Naive thymus-derived CD8-positive, alpha-beta T cell (primary cell): ENCODE data around the gene C19orf38. TPM values are rescaled to one million over a fixed set of nuclear protein-coding genes. Genes with fewer than 3 reads are reported as not detected.

Experiments used
- ATAC-seq, 2 donors: fragments of 150-1000 bp; cut with Tn5 transposase in 1 of 2; sonication (Bioruptor Pico), chemical (Tn5 transposase) in 1 of 2; 1 replicate in 1 of 2; 2 replicates in 1 of 2; pipeline ENCODE4 v1.10.0; 2021; ENCODE audit warnings: mild to moderate bottlenecking in 2 of 2, moderate library complexity in 2 of 2
- POLR2A ChIA-PET: fragments of 350-600 bp; sonication (Branson Sonifier 250); formaldehyde crosslinking; loops from one replicate; lab custom pipeline; 2021; ENCODE audit warnings: antibody characterized with exemption; lab: Charles Lee
- DNase-seq, 10 donors: peaks; one replicate each; pipeline versions ENCODE4 v3.0.0 to v3.0.0-alpha.2; 2020 to 2022
- H3K27ac Mint-ChIP-seq, 10 donors: one replicate each; pipeline ENCODE4 v1.8.0; 2020 to 2022; ENCODE audit warnings: mild to moderate bottlenecking in 10 of 10, mixed read lengths in 10 of 10, moderate library complexity in 4 of 10, inconsistent platforms in 1 of 10
- H3K27me3 Mint-ChIP-seq, 5 donors: one replicate each; pipeline ENCODE4 v1.8.0; 2021 to 2022; ENCODE audit warnings: mixed read lengths in 5 of 5
- H3K36me3 Mint-ChIP-seq, 3 donors: one replicate each; pipeline ENCODE4 v1.8.0; 2020 to 2022; ENCODE audit warnings: mixed read lengths in 3 of 3, mild to moderate bottlenecking in 2 of 3, inconsistent platforms in 1 of 3
- H3K4me1 Mint-ChIP-seq, 4 donors: one replicate each; pipeline ENCODE4 v1.8.0; 2021 to 2022; ENCODE audit warnings: mixed read lengths in 4 of 4
- H3K4me3 Mint-ChIP-seq, 10 donors: one replicate each; pipeline ENCODE4 v1.8.0; 2020 to 2022; ENCODE audit warnings: mild to moderate bottlenecking in 10 of 10, mixed read lengths in 10 of 10, moderate library complexity in 6 of 10, inconsistent platforms in 1 of 10
- H3K9me3 Mint-ChIP-seq, 9 donors: one replicate each; pipeline ENCODE4 v1.8.0; 2020 to 2022; ENCODE audit warnings: mixed read lengths in 9 of 9, mild to moderate bottlenecking in 3 of 9, inconsistent platforms in 1 of 9, moderate library complexity in 1 of 9
- polyA plus RNA-seq, 3 donors: library from polyadenylated mRNA; unstranded; fragments of 300-500 nt; fragmentation: Illumina TruSeq; gene quantifications; one replicate each; pipeline ENCODE4 v1.2.3, GENCODE V29; 2021
- total RNA-seq, 8 experiments: library from RNA in 2 of 8; stranded (reverse) in 2 of 8; gene quantifications; one replicate each; pipeline ENCODE4 v1.2.3 and lab custom pipeline; 2021 to 2026

Gene C19orf38
- total and polyA plus RNA-seq, 5 experiments from 2014 or later, result 0.17 to 0.60 (median 0.41) TPM; not detected in 2

- no peak for DNase-seq
- Mint-ChIP-seq H3K9me3 (no peaks in the 10 kb centered on the region), H3K4me3 (peak overlapping the region in 1 of 10 donors; percentile 47), H3K27me3 (no peaks in the 10 kb centered on the region), H3K27ac (peak overlapping the region in 3 of 10 donors; percentile 40 to 76 (median 47)), H3K36me3 (peaks cover 0 to 52% (median 0%) of the 10 kb centered on the region in 3 donors), H3K4me1 (no peaks in the 10 kb centered on the region)
- POLR2A ChIA-PET, result interaction anchor here (0.5 to 1.1 kb wide), 2 partner anchors 62 to 112 kb away, joined by 4 read pairs; no protein-coding TSS in a partner anchor
- ATAC-seq, result peak in 1 of 2 donors; percentile 41
Observed at GRCh38 chr19:10828981-10829821, 19.0 kb upstream of the C19orf38 start.

GRCh38 chr19:10829967-10830366, 18.2 kb upstream of the C19orf38 start:
- peaks cover 0 to 44% (median 0%) of the 10 kb centered on the region in 3 donors for H3K36me3 Mint-ChIP-seq
- H3K27me3 Mint-ChIP-seq, result no peaks in the 10 kb centered on the region
- no peak for ATAC-seq
- peak overlapping the region in 1 of 10 donors; percentile 30 for H3K4me3 Mint-ChIP-seq
- H3K4me1 Mint-ChIP-seq, result no peaks in the 10 kb centered on the region
- DNase-seq, result no peak
- POLR2A ChIA-PET, result interaction anchor here (1.1 kb wide), 1 partner anchor 113 kb away, joined by 4 read pairs; no protein-coding TSS in a partner anchor
- H3K9me3 Mint-ChIP-seq, result no peaks in the 10 kb centered on the region
- H3K27ac Mint-ChIP-seq, result peak overlapping the region in 4 of 10 donors; percentile 5 to 76 (median 35)

- Mint-ChIP-seq H3K36me3 (peaks cover 0 to 40% (median 0%) of the 10 kb centered on the region in 3 donors), H3K4me3 (no peak overlapping the region), H3K27ac (peak overlapping the region in 5 of 10 donors; percentile 5 to 89 (median 44)), H3K27me3 (no peaks in the 10 kb centered on the region), H3K4me1 (peaks cover under 1 to 3% (median 1%) of the 10 kb centered on the region in 4 donors), H3K9me3 (no peaks in the 10 kb centered on the region)
- DNase-seq, result no peak
- POLR2A ChIA-PET, result no interaction called here
- ATAC-seq, result no peak
Observed at GRCh38 chr19:10830370-10830769, 17.8 kb upstream of the C19orf38 start.

- no peak overlapping the region for H3K4me3 Mint-ChIP-seq
- DNase-seq (no peak), ATAC-seq (no peak)
- peak overlapping the region in 1 of 10 donors; percentile 70 for H3K27ac Mint-ChIP-seq
- H3K4me1 Mint-ChIP-seq, result peaks cover 4 to 9% (median 6%) of the 10 kb centered on the region in 4 donors
- peaks cover 0 to 36% (median 1%) of the 10 kb centered on the region in 3 donors for H3K36me3 Mint-ChIP-seq
- POLR2A ChIA-PET, result interaction anchor here (0.6 kb wide), 1 partner anchor 320 kb away, joined by 3 read pairs; no protein-coding TSS in a partner anchor
- H3K9me3 Mint-ChIP-seq, result peaks cover 0 to under 1% (median 0%) of the 10 kb centered on the region in 9 donors
- no peaks in the 10 kb centered on the region for H3K27me3 Mint-ChIP-seq
Observed at GRCh38 chr19:10830931-10831779, 17.1 kb upstream of the C19orf38 start.

- Mint-ChIP-seq H3K4me1 (peaks cover 8 to 16% (median 15%) of the 10 kb centered on the region in 4 donors), H3K27ac (peak overlapping the region in 1 of 10 donors; percentile 70), H3K4me3 (no peak overlapping the region), H3K27me3 (no peaks in the 10 kb centered on the region), H3K36me3 (peaks cover 0 to 26% (median 6%) of the 10 kb centered on the region in 3 donors), H3K9me3 (peaks cover 0 to 8% (median 4%) of the 10 kb centered on the region in 9 donors)
- DNase-seq (no peak), ATAC-seq (no peak)
- POLR2A ChIA-PET, result no interaction called here
Observed at GRCh38 chr19:10831987-10832938, 16.0 kb upstream of the C19orf38 start.

GRCh38 chr19:10832939-10833296, 15.3 kb upstream of the C19orf38 start:
- ATAC-seq (no peak), DNase-seq (no peak)
- H3K9me3 Mint-ChIP-seq, result peaks cover 0 to 8% (median 4%) of the 10 kb centered on the region in 9 donors
- POLR2A ChIA-PET, result no interaction called here
- peak overlapping the region in 2 of 10 donors; percentile 27 to 37 for H3K27ac Mint-ChIP-seq
- peak overlapping the region in 2 of 10 donors; percentile 14 to 29 for H3K4me3 Mint-ChIP-seq
- peaks cover 0 to 22% (median 6%) of the 10 kb centered on the region in 3 donors for H3K36me3 Mint-ChIP-seq
- no peaks in the 10 kb centered on the region for H3K27me3 Mint-ChIP-seq
- peaks cover 8 to 16% (median 15%) of the 10 kb centered on the region in 4 donors for H3K4me1 Mint-ChIP-seq

- H3K4me1 Mint-ChIP-seq, result peaks cover 8 to 16% (median 15%) of the 10 kb centered on the region in 4 donors
- DNase-seq (peak in 1 of 10 donors; percentile 25), ATAC-seq (peak in 1 of 2 donors; percentile 0)
- peak overlapping the region; percentile 95 to 100 (median 97) for H3K4me3 Mint-ChIP-seq
- no peaks in the 10 kb centered on the region for H3K27me3 Mint-ChIP-seq
- peaks cover 0 to 11% (median 5%) of the 10 kb centered on the region in 9 donors for H3K9me3 Mint-ChIP-seq
- peaks cover 0 to 13% (median 6%) of the 10 kb centered on the region in 3 donors for H3K36me3 Mint-ChIP-seq
- peak overlapping the region; percentile 98 to 100 (median 100) for H3K27ac Mint-ChIP-seq
- POLR2A ChIA-PET, result interaction anchor here (0.5 to 2.3 kb wide), 20 partner anchors 9 to 432 kb away, joined by 3 to 20 read pairs (median 5); partner anchors contain the start of genes C19orf38, CARM1, CDC37 and CDKN2D
Observed at GRCh38 chr19:10835089-10835753, 13.0 kb upstream of the C19orf38 start.

GRCh38 chr19:10835754-10836478, 12.3 kb upstream of the C19orf38 start, which contains the start of gene TMED1:
TSS of gene TMED1 (minus strand) at chr19:10836212. CDS start at chr19:10836191, 21 bp downstream.
- Mint-ChIP-seq H3K9me3 (peaks cover 0 to 11% (median 5%) of the 10 kb centered on the region in 9 donors), H3K27ac (peak within 1 kb of the TSS; percentile 98 to 100 (median 100)), H3K4me3 (peak within 1 kb of the TSS; percentile 95 to 100 (median 97)), H3K4me1 (peaks cover 8 to 16% (median 15%) of the 10 kb centered on the region in 4 donors), H3K27me3 (no peaks in the 10 kb centered on the region), H3K36me3 (peaks cover 0 to 9% (median 6%) of the 10 kb centered on the region in 3 donors)
- peak; percentile 90 to 92 for ATAC-seq
- POLR2A ChIA-PET, result interaction anchor here (0.5 to 2.3 kb wide), 32 partner anchors 9 to 734 kb away, joined by 3 to 20 read pairs (median 4); partner anchors contain the start of genes ANGPTL6, C19orf38, CARM1 and CCDC159
- DNase-seq, result peak; percentile 87 to 97 (median 94)

- ATAC-seq (peak; percentile 42 to 44), DNase-seq (peak in 6 of 10 donors; percentile 59 to 92 (median 76))
- no peaks in the 10 kb centered on the region for H3K27me3 Mint-ChIP-seq
- H3K4me1 Mint-ChIP-seq, result peaks cover 8 to 16% (median 15%) of the 10 kb centered on the region in 4 donors
- H3K4me3 Mint-ChIP-seq, result peak overlapping the region; percentile 95 to 100 (median 97)
- POLR2A ChIA-PET, result interaction anchor here (0.6 to 2.3 kb wide), 28 partner anchors 8 to 1264 kb away, joined by 3 to 20 read pairs (median 4); partner anchors contain the start of genes ANGPTL6, CCDC159, CDC37 and CDKN2D
- peaks cover 0 to 9% (median 6%) of the 10 kb centered on the region in 3 donors for H3K36me3 Mint-ChIP-seq
- H3K9me3 Mint-ChIP-seq, result peaks cover 0 to 11% (median 5%) of the 10 kb centered on the region in 9 donors
- H3K27ac Mint-ChIP-seq, result peak overlapping the region; percentile 98 to 100 (median 100)
Observed at GRCh38 chr19:10836479-10837330, 11.5 kb upstream of the C19orf38 start.
